HG03196 (cell line): Measurements from ENCODE around the gene KDELR3.

ENCODE experiments used
- ATAC-seq: cut with Tn5 transposase; IDR thresholded peaks from one replicate; pipeline ENCODE4 v1.9.1; 2021; ENCODE audit not compliant: unreplicated experiment

KDELR3 gene

DNA sequence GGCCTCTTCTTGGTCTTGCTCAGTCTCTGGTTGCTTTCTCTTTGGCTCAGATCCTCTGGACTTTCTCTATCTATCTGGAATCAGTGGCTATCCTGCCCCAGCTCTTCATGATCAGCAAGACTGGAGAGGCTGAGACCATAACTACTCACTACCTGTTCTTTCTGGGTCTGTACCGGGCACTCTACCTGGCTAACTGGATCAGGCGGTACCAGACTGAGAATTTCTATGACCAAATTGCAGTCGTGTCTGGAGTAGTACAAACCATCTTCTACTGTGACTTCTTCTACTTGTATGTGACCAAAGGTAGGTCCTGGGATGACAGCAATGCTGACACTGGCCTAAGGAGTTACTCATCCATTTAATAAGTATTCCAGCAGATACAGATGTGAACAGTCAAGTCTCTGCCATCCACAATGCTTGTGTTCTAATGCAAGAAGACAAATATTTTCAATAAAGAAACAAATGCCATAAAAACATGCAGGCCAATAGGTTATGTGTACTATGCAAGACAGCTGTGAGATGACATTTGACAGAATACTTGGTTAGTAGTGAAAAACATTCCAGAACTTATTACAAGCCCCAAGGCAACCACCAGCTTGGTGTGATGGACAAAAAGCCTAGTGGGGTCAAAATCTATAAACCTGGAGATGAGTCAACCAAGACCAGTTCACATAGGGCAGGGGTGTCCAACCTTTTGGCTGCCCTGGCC lies 13.4 kb downstream of the KDELR3 start:
- ATAC-seq = no peak

- ATAC-seq = no peak
Measured at GRCh38 chr22:38481871-38482332, 14.0 kb downstream of the KDELR3 start.

DNA sequence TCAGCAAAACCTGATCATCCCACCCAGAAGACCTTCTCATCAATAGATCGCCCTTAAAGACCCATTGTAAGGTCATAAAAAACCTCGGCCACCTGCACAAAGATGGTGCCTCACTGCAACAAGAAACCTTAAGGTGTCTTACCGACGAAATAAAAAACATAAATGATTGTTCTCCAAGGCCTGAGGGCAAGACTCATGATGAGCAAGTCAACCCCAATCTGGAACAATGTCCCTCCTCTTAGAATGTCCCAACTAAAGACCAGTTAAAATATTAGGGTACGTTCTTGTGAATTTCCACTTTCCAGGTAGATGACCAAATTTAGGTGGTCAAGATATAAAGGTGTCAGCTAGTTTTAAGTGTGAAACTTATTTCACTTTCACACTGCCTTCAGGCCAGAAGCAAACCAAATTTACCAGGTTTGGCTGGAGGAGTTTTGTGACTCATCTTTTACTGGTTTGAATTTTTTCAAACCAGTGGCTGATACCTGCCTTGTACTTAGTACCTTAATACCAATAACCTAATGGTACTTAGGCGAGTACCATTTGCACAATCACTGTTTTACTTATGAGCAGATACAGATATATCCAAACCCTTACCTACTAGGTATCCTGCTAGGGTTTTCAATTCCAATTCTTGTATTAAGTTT lies 14.9 kb downstream of the KDELR3 start:
- ATAC-seq = no peak

DNA sequence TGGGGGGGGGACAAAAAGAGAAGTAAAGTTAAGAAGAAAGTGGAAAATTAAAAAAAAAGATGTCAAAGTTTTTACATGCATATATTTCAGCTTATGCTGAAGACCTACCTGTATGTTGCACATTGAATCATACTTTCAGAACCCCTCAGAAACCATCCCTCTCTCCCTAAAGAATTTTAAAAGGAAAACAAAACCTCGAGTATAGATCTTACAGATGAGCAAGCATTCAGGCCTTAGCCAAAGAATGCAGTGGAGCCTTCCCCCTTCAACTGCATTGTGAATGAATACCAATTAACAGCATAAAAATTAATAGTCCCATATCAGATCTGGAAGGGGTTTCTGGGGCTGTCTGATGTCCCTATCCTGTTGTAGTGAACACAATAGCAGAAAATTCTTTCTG lies 16.3 kb downstream of the KDELR3 start:
- no peak for ATAC-seq

GRCh38 chr22:38485783-38486182 lies 17.9 kb downstream of the KDELR3 start:
- no peak for ATAC-seq

- ATAC-seq = no peak
Measured at GRCh38 chr22:38487946-38488345, 20.1 kb downstream of the KDELR3 start.

- ATAC-seq = no peak
Measured at GRCh38 chr22:38489142-38489541, 21.2 kb downstream of the KDELR3 start.

DNA sequence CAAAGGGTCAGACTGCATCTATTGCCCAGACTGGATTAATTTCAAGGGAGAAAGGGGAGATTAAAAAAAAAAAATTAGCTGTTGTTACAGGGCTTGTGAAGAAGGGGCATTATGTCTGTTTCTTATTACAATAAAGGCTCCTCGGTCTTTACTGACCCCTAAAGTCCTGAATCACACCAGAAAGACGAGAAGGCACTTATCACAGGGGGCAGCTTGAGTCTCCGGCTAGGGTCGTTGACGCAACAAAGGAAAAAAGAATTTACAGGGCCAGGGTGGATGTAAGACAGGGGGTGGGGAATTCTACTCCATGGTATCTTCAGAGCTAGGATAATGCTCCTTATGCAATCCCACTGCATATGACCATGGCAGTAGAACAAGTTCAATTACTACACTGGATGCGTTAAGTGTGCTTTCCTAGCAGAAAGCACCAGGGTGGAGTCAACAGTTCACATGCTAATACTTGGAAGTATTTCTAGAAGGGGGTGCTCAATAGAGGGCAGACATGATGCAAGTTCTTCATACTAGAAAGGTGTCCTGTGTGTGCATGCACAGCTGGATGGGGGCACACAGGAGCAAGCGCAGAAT lies 21.8 kb downstream of the KDELR3 start:
- no peak for ATAC-seq

- no peak for ATAC-seq
Measured at GRCh38 chr22:38490475-38490874, 22.6 kb downstream of the KDELR3 start.

DNA sequence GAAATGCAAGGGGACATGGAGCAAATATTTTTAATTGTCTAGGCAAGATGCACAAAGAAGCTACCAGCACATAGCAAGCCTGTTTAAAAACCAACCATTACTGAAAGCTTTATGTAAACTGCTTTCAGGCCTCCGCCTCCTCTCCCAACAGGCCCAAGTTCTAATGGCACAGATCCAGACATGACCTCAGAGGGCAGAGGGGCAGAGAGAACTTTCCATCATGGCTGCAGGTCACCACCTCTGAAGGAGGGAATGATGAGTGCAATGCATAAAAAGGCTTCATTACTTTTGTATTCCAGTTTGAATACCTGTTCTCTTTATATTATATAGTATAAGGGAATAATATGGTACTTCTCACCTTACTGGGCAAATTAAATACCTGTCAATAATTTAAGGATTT lies 23.0 kb downstream of the KDELR3 start:
- ATAC-seq = no peak

DNA sequence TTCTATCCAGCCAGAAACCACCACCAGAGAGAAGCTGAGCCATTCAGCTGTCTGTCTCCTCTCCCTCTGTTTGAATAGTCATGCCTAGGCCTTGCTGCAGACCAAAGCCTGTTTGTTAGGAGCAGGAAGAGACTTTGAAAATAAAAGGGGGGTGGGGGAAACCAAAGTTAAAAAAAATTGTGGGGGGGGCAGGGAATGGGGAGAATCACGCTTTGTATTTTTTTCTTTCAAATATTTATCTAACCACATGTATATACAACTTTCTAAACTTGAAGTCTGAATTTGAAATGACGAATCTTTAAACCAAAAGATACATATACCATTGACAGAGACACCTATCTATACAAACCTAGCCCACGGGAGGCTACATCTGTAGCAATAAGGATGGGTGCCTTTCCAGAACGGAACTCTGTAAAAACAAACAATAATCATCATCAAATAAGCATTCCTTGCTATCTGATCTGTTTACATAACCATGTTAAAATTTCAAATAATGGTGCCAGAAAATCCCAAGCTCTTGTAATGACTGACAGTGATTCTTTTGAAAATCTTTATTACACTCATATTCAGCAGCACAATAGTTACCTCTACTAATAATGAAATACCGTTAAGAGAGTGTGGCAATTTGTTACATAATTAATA lies 23.9 kb downstream of the KDELR3 start:
- no peak for ATAC-seq

- ATAC-seq = no peak
Measured at GRCh38 chr22:38494498-38494897, 26.6 kb downstream of the KDELR3 start.

GRCh38 chr22:38494939-38495338 lies 27.0 kb downstream of the KDELR3 start:
- ATAC-seq = no peak

DNA sequence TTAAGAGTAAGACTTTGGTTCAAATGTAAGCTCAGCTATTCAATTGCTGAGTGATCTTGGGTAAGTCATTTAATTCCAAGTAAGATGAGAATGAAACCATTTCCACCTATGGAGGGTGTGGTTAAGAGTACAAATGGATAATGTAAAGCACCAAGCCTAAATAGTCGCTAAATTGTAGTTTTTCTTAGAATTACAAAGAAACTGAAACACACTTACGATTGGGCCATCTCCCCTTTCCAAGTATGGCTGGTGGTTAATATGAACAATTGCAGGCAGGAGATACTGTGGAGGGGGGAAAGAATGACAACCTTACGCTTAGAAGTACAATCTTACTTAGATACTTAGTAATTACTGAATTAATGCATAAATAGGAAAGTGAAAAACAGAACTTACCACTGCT lies 30.0 kb downstream of the KDELR3 start:
- ATAC-seq = no peak

DNA sequence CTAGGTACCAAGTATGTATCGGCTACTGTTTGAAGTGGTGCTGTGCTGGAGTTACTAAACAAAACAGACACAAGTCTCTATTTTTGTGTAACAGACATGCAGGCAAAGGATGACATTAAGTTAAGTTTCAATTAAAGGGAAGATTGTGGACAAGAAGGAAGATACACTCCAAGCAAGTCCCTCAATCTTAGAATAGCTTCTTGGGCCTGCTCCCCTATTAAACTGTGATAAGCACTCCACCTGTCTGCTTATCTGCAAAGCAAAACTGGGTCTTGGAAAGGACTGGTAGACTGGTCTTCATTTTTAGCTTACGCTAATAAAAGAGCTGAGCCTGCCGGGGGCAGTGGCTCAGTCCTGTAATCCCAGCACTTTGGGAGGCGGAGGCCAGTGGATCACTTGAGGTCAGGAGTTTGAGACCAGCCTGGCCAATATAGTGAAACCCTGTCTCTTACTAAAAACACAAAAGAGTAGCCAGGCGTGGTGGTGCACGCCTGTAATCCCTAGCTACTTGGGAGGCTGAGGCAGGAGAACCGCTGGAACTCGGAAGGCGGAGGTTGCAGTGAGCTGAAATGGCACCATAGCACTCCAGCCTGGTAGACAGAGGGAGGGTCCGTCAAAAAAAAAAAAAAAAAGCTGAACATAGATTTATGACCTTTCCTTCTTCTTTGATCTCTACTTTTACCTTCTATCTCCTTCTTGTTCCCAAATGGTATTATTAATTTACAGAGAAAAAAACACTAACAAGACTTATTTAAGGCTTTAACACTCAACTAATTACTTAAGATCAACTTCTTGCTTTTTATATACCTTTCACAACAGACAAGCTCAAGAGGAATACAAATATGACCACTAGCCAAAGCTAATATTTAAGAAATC lies 34.1 kb downstream of the KDELR3 start:
- ATAC-seq = no peak

- no peak for ATAC-seq
Measured at GRCh38 chr22:38503021-38503420, 35.1 kb downstream of the KDELR3 start.

DNA sequence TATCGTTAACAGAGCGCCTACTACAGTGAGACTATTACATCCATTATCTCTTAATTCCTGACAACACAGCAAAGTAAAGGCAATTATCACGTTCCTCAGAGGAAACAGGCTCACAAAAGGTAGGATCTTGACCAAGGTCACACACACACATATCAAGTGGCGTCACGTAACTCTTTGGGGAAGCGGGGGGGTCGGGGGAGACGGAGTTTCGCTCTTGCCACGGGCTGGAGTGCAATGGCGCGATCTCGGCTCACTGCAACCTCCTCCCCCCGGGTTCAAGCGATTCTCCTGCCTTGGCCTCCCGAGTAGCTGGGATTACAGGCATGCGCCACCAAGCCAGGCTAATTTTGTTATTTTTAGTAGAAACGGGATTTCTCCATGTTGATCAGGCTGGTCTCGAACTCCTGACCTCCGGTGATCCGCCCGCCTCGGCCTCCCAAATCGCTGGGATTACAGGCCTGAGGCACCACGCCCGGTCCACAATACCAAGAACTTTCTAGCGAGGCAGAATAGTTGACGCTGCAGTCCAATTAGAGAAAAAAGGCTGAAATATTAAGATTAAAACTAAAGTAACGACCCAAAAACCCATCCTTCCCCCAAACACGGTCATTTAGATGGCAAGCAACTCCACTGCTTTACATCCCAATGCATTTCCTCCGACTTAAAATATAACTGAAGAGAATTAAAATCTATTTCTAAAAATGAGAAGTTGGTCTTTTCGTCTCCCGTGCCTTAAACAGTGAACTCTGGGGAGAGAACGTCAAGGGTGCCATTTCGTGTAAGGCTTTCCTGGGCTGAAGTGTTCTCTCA lies 37.0 kb downstream of the KDELR3 start:
- no peak for ATAC-seq

GRCh38 chr22:38505541-38506117 lies 37.7 kb downstream of the KDELR3 start:
- peak; percentile 23 for ATAC-seq

GRCh38 chr22:38506118-38506962 lies 38.4 kb downstream of the KDELR3 start, which contains the start of gene DDX17:
Gene DDX17, minus strand, starts transcription at chr22:38506311.
- ATAC-seq = peak; percentile 90
